Nephron progenitor cell (in vitro differentiated cells): ENCODE data around the gene RMND5A.

Source experiments
- DNase-seq: peaks from one replicate; pipeline ENCODE4 v3.0.0; 2021
- H3K27ac Mint-ChIP-seq: 2 replicates; pipeline ENCODE4 v1.8.0; 2021; ENCODE audit warnings: mild to moderate bottlenecking, moderate library complexity, mixed read lengths
- H3K27me3 Mint-ChIP-seq: 2 replicates; pipeline ENCODE4 v1.8.0; 2021; ENCODE audit warnings: mild to moderate bottlenecking, low read depth, mixed read lengths; ENCODE audit not compliant: poor library complexity
- H3K36me3 Mint-ChIP-seq: 2 replicates; pipeline ENCODE4 v1.8.0; 2021; ENCODE audit warnings: low read depth, mixed read lengths
- H3K4me1 Mint-ChIP-seq: 2 replicates; pipeline ENCODE4 v1.8.0; 2021; ENCODE audit warnings: mixed read lengths
- H3K4me3 Mint-ChIP-seq: 2 replicates; pipeline ENCODE4 v1.8.0; 2021; ENCODE audit warnings: mild to moderate bottlenecking, moderate library complexity, mixed read lengths
- H3K9me3 Mint-ChIP-seq: 2 replicates; pipeline ENCODE4 v1.8.0; 2021; ENCODE audit warnings: mild to moderate bottlenecking, moderate library complexity, mixed read lengths
- TF ChIP-seq, protein P1 (sequence below): fragments of 200-600 bp; sonication (generic); IDR thresholded peaks from 2 replicates; pipeline ENCODE4 v1.5.0; 2021; ENCODE audit warnings: antibody characterized with exemption

The RMND5A gene

DNA sequence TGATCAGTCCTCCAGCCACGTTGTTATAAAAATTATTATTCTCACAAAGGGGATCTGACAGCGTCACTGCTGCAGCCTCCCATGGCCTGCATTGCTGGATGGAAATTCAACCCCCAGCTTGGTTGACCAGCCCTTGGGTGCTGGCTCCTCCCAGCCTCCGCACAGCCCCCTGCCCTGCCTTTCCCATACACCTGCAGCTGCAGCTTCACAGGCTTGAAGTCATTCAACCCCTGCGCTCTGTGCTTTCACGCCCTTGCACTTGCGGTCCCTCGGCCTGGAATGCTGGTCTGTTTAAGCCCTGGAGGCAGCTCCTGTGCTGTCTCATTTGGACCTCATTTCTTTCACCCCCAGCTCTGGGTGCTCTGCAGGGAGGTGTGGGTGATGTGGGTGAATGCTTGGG is 71.5 kb downstream of the RMND5A start:
- Mint-ChIP-seq H3K36me3 (peaks cover 9% of the 10 kb centered on the region), H3K4me1 (peaks cover 21% of the 10 kb centered on the region), H3K9me3 (peaks cover 17% of the 10 kb centered on the region), H3K27ac (no peak overlapping the region), H3K27me3 (peaks cover 99% of the 10 kb centered on the region), H3K4me3 (peak overlapping the region; percentile 79)
- TF ChIP-seq, protein P1, sequence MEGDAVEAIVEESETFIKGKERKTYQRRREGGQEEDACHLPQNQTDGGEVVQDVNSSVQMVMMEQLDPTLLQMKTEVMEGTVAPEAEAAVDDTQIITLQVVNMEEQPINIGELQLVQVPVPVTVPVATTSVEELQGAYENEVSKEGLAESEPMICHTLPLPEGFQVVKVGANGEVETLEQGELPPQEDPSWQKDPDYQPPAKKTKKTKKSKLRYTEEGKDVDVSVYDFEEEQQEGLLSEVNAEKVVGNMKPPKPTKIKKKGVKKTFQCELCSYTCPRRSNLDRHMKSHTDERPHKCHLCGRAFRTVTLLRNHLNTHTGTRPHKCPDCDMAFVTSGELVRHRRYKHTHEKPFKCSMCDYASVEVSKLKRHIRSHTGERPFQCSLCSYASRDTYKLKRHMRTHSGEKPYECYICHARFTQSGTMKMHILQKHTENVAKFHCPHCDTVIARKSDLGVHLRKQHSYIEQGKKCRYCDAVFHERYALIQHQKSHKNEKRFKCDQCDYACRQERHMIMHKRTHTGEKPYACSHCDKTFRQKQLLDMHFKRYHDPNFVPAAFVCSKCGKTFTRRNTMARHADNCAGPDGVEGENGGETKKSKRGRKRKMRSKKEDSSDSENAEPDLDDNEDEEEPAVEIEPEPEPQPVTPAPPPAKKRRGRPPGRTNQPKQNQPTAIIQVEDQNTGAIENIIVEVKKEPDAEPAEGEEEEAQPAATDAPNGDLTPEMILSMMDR: no peak
- DNase-seq: peak; percentile 36

DNA sequence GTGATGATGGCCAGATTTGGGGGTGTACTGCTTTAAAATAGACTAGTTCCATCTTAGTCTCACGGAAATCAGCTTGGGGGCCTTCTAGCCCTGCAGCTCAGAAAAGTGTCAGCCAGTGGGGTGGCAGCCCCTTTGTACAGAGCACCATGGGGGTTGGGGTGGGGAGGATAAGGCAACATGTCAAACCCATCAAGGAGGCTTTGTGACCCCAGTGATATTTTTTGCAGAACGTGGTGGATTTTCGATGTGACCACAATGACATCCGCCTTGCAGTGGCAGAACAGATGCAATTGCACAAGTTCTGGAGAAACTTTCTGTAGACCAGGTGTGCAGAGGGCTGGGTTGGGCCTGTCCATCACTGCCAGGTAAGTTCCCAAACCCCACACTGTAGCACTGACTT is 73.7 kb downstream of the RMND5A start:
- Mint-ChIP-seq H3K9me3 (peaks cover 37% of the 10 kb centered on the region), H3K4me1 (peaks cover 15% of the 10 kb centered on the region), H3K27ac (no peak overlapping the region), H3K27me3 (peaks cover 86% of the 10 kb centered on the region), H3K36me3 (peaks cover 17% of the 10 kb centered on the region), H3K4me3 (no peak overlapping the region)
- TF ChIP-seq, protein P1: no peak
- no peak for DNase-seq

DNA sequence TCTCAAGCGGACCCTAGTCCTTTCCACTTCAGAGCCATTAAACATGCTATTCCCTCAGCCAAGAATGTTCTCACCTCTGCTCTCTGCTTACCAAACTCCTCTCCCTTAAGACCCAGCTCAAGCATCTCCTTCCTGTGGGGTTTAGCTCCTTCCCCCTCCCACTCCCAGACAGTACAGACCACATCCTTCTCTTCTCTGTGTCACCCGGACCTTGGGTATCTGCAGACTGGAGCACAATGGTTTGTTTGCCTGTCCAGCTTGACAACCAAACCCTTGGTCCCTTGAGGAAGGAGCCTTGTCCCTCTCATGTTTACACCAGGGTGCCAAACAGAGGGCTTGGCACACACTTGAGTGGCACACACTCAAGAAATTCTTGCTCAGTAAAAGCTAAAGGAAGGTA is 74.8 kb downstream of the RMND5A start:
- no peak overlapping the region for H3K27ac Mint-ChIP-seq
- peaks cover 15% of the 10 kb centered on the region for H3K4me1 Mint-ChIP-seq
- no peak overlapping the region for H3K4me3 Mint-ChIP-seq
- DNase-seq: no peak
- TF ChIP-seq, protein P1: no peak
- peaks cover 17% of the 10 kb centered on the region for H3K36me3 Mint-ChIP-seq
- peaks cover 75% of the 10 kb centered on the region for H3K27me3 Mint-ChIP-seq
- H3K9me3 Mint-ChIP-seq: peaks cover 37% of the 10 kb centered on the region

DNA sequence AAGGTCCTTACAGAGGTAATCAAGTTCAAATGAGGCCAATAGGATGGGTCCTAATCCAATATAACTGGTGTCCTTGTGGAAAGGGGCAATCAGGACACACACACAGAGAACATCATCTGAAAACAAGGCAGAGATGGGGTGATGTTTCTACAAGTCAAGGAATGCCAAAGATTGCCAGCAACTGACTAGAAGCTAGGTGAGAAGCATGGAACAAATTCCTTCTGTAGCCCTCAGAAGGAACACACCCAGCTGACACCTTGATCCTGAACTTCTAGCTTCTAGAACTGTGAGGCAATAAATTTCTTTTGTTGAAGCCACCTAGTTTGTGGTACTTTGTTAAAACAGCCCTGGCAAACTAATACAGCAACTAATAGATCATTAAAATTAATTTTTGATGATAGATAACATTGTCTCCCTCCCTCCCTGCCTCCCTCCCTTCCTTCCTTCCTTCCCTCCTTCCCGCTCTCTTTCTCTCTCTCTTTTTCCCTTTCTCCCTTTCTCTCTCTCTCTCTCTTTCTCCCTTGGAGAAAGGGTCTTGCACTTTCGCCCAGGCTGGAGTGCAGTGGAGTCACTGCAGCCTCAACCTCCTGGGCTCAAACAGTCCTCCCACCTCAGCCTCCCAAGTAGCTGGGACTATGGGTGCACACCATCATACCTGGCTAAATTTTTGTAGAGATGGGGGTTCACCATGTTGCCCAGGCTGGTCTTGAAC is 80.9 kb downstream of the RMND5A start:
- Mint-ChIP-seq H3K4me1 (no peaks in the 10 kb centered on the region), H3K36me3 (peaks cover 12% of the 10 kb centered on the region), H3K27me3 (peaks cover 19% of the 10 kb centered on the region), H3K4me3 (no peak overlapping the region), H3K27ac (no peak overlapping the region), H3K9me3 (peaks cover 25% of the 10 kb centered on the region)
- DNase-seq: no peak
- TF ChIP-seq, protein P1: no peak

DNA sequence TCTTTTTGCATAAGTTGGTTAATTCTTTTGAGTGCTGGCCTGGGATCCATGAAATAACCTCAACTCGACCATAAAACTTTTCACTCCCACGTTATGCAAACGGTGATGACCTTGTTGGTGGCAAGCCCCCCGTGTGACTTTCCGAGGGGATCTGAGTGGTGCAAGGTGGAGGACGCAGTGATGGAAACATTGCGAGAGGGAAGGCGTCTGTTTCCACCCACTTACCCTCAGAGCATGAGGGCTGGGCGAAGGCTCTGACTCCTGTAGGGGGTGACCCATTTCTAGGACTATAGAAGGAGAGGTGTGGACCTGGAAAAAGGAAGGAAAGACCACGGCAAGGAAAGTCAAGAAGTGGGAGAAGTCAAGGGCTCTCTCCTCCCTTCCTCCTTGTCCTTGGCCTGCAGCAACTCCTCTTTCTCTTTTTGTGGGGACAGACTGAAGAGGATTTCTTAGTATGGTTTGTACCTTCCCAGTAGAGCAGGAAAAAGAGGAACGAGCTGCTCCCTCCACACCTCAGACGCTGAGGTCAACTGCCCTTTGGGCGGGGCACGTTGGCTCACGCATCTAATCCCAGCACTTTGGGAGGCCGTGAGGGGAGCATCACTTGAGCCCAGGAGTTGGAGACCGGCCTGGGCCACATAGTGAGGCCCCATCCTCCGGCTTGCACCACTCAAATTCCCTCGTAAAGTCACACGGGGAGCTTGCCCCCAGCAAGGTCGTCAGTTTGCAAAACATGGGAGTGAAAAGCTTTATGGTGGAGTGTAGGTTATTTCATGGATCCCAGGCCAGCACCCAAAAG is 86.2 kb downstream of the RMND5A start:
- H3K27ac Mint-ChIP-seq: no peak overlapping the region
- DNase-seq: no peak
- TF ChIP-seq, protein P1: no peak
- no peaks in the 10 kb centered on the region for H3K9me3 Mint-ChIP-seq
- H3K36me3 Mint-ChIP-seq: no peaks in the 10 kb centered on the region
- H3K27me3 Mint-ChIP-seq: peaks cover 10% of the 10 kb centered on the region
- H3K4me3 Mint-ChIP-seq: peak overlapping the region; percentile 90
- peaks cover 9% of the 10 kb centered on the region for H3K4me1 Mint-ChIP-seq
